ENCODE measurements around the gene GPX7.

Gene GPX7

GRCh38 chr1:52601991-52602855 lies at the start of gene GPX7:
Gene GPX7, plus strand, starts transcription at chr1:52602371. Its CDS starts 39 bp downstream, at chr1:52602410.
- peak; percentile 75 for DNase-seq (ENCODE audit: low read depth, low spot score)

DNA sequence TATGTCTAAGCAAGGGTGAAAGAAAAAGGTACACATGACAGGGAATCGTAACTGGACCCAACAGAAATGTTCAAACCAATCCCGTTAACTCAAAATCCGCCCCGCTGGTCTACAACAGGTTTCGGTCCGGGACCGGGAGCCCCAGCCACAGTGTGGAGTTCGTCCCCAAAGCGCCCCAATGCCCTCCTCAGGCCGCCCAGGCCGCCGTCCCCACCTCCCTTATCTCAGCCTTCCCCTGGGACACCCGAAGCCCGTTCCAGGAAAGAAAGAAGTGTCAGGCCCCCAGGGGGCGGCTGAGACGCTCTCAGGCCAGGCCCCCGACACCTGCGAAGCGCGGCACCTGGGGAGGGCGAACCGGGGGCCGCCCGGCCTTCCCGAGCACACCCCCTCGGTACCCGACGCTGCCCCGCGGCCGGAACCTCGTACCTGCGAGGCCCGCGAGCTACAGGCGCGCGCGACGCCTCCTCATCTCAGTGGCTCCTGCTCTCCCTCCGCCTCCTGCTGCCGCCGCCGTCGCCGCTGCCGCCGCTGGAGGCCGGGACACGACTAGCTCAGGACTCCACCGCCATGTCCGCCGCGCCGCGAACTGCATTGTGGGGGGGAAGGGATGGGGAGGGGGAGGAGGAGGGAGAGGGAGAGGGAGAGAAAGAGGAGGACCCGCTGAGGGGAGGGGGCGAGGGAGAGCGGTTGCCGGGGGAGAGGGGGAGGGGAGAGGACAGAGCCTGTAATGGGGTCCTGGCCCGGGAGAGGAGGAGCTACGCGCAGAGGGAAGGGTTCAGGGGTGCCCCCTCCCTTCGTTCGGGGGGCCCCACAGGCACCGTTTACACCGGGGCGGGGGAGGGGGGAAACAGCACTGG lies 49.4 kb upstream of the GPX7 start, which contains the start of gene TUT4:
TUT4 (minus strand) TSS at position 588 of the 857 bp plus-strand sequence. CDS start 26,812 bp downstream, outside the sequence.
- peak; percentile 94 for DNase-seq (ENCODE audit: low read depth, low spot score)

GRCh38 chr1:52553362-52554266 lies 48.6 kb upstream of the GPX7 start:
- DNase-seq (ENCODE audit: low read depth, low spot score): peak; percentile 96

DNA sequence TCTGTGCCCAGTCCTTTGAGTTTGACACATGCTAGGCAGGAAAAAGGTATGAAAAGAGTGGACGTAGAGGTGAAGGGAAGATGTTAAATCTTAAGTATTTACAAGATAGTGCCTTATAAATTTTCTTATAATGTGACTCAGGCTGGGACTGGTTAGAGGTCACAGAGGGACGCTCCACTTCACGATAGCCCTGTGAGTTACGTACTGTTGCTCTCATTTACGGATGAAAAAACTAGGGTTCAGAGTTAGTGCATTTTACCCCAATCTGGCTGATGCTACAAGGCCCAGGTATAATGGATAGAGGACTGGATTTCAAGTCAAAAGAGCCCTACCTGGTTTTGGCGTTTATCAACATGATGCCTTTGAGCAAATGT lies 47.9 kb upstream of the GPX7 start:
- no peak for DNase-seq (ENCODE audit: low read depth, low spot score)

DNA sequence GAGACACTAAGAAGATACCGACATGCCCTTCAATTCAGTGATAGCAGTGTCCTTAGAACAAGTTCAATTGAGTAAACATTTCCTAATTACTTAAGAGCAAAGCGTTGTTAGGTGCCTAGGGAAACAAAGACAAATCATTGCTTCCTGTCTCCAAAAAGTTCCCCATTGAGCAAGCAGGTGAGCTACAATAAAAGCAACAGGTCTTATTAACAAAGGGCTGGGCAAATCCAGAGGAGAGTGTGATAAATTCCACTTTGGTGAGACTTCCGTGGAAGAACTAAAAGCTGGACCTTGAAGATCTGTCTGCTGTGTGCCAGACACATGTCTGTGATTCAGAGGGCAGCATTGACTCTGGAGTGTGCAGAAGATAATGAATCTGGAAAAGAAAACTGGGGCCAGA lies 47.4 kb upstream of the GPX7 start:
- peak; percentile 26 for DNase-seq (ENCODE audit: low read depth, low spot score)

DNA sequence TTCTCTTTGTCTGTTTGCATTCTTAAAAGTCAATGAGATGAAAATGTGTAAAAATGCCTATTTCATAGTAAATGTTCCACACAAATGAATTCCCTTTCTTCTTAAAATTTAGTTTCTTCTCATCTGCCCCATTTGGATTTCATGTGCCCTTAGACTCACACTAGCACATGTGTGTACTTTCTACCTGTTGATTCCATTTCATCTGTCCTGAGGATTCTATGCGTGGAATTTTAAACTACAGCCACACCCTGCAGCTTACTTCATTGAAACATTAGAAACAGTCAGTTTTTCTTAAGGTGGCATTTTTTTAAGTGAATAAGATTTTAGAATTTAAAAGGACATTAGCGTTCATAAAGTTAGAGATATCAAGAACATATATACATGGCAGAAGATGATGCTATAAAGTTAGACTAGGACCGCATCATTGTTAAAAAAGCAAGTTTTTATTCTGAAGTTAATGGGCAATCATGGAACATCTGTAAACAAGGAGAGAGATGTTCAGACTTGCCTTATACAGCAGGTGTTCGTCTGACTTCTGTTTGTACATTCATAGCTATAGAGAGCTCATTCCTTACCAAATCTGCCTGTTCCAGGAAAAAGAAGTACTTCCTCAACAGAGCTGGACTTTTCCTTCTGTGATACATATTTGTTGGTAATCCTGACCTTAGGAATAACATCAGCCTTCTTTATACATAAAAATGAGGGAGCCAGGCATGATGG lies 45.4 kb upstream of the GPX7 start:
- no peak for DNase-seq (ENCODE audit: low read depth, low spot score)

DNA sequence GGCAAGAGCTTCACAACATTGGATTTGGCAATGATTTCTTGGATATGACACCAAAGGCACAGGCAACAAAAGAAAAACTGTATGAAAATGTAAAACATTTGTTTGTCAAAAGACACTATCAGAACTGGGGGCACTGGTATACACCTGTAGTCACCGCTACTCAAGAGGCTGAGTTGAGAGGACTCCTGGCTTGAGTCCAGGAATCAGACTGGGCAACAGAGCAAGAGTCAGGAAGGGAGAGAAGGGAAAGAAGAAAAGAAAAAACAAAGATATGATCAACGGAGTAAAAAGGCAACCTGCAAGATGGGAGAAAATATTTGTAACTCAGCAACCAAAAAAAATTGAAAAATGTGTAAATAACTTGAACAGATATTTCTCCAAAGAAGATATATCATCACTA lies 43.2 kb upstream of the GPX7 start:
- DNase-seq (ENCODE audit: low read depth, low spot score): no peak

DNA sequence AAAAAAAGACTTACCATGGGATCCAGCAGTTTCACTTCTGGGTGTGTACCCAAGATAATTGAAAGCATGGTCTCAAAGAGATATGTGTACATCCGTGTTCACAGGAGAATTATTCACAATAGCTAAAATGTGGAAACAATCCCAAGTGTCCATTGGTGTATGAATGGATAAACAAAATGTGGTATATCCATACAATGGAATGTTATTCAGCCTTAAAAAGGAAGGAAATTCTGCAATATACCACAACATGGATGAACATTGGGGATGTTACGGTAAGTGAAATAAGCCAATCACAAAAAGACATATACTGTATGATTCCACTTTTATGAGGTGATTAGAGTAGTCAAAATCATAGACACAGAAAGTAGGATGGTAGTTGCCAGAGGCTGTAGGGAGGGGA lies 42.3 kb upstream of the GPX7 start:
- no peak for DNase-seq (ENCODE audit: low read depth, low spot score)

- DNase-seq (ENCODE audit: low read depth, low spot score): no peak
These were observed 39.4 kb upstream of the GPX7 start for GRCh38 chr1:52562766-52563165.

DNA sequence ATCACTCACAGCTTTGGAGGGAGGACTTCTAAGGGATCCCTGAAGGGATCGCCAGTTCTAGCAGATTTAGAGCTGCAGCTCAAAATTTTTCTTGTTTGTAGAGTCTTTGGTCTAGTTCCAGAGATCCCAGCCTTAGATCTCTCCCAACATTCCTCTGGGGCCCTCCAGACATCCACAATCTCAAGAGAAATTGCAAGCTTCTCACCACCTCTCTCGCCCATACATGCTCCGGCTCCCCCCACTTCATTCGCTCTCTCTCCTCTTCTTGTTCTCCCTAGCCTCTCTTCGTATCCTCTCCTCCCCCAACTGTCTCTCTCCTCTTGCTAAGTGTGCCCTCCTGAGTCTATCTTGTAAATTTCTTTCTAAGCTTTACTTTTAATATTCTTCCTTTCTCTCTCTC lies 34.2 kb upstream of the GPX7 start:
- no peak for DNase-seq (ENCODE audit: low read depth, low spot score)

DNA sequence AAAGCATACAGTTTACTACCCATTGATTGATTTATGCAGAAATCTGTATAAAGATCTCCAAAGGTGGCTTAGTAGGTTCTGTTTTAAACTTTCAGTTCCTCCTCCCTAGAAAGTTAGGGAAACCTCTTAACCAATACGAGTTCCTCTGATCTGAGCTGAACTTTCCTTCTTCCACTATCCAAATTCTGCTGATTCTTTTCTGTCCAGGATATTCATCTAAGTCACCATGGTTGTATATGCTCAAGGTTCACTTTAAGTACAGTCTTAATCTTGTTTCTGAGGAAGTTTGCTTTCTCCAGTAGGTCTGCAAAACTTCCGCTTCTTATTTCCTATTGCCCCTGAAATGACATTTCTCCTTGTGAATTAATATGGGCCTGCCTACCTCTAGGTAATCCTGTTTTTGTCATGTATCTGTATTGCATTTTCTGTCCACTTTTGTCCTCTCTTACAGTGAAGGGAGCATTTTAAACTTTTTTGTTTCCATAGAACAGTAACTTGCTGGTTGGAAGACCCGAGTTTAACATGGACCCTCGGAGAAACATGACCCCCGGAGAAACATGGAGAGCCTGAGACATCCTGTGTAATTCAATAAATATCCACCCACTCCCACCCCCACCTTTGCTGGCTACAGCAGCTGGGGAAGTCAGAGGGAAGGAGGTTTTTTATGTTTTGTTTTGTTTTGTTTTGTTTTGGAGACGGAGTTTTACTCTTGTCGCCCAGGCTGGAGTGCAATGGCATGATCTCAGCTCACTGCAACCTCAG lies 32.5 kb upstream of the GPX7 start:
- no peak for DNase-seq (ENCODE audit: low read depth, low spot score)

DNA sequence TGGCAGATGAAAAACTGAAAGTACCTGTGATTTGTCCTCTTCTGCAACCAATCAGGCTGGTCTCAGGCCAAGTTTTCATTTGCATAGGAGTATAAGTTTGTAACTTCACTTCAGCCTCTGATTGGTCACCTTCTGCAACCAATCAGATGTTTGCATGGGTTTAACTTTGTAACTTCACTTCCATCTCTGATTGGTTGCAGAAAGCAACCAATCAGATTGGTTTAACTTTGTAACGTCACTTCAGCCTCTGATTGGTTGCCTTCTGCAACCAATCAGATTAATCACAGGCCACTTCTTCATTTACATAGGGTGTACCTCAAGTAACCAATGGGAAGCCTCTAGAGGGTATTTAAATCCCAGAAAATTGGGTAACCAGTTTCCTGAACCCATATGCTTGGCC lies 30.4 kb upstream of the GPX7 start:
- no peak for DNase-seq (ENCODE audit: low read depth, low spot score)

GRCh38 chr1:52572387-52572786 lies 29.8 kb upstream of the GPX7 start:
- no peak for DNase-seq (ENCODE audit: low read depth, low spot score)

GRCh38 chr1:52574594-52574993 lies 27.6 kb upstream of the GPX7 start:
- DNase-seq (ENCODE audit: low read depth, low spot score): peak; percentile 90

- DNase-seq (ENCODE audit: low read depth, low spot score): no peak
These were observed 26.1 kb upstream of the GPX7 start for GRCh38 chr1:52576074-52576473.

DNA sequence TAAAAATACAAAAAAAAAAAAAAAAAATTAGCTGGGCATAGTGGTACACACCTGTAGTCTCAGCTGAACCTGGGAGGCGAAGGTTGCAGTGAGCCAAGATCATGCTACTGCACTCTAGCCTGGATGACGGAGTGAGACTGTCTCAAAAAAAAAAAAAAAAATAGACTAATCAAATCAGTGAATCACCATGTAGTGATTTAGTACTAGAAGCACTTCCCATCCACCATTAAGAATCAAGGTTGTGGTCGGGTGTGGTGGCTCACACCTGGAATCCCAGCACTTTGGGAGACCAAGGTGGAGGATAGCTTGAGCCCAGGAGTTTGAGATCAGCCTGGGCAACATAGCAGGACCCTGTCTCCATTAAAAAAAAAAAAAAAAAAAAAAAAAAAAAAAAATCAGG lies 24.1 kb upstream of the GPX7 start:
- peak; percentile 6 for DNase-seq (ENCODE audit: low read depth, low spot score)

DNA sequence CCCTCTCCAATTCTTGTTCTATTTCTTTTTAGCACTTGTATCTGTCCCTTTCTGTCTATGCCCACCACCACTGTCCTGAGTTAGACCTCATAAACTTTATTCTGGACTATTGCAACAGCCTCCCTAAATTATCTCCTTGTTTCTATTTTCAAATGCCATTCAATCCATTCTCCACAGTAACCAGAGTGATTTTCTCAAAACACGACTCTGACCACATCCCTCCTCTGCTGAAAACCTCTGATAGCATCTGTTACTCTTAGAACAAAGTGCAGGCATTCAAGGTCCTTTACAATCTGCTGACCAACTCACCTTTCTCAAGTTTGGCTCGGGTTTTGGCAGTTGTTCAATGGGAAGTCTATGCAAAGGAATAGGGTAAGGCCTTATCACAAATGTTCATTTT lies 22.8 kb upstream of the GPX7 start:
- peak; percentile 31 for DNase-seq (ENCODE audit: low read depth, low spot score)

DNA sequence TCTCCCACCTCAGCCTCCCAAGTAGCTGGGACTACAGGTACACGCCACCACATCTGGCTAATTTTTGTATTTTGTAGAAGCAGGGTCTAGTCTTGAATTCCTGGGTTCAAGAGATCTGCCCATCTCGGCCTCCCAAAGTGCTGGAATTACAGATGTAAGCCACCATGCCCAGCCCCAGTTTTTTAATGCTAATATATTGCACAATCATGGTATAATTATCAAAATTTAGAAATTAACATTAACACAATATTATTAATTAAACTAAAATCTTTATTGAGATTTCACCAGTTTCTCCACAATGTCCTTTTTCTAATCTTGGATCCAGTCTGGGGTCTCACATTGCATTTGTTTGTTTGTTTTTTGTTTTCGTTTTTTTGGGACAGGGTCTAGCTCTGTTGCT lies 21.9 kb upstream of the GPX7 start:
- no peak for DNase-seq (ENCODE audit: low read depth, low spot score)

- DNase-seq (ENCODE audit: low read depth, low spot score): no peak
These were observed 20.0 kb upstream of the GPX7 start for GRCh38 chr1:52582116-52582696.

- DNase-seq (ENCODE audit: low read depth, low spot score): no peak
These were observed 16.7 kb upstream of the GPX7 start for GRCh38 chr1:52585474-52585873.

Measured in astrocyte of the hippocampus (primary cell).